Measurements from ENCODE around the gene PHLDB1.

PHLDB1 gene

GRCh38 chr11:118632577-118633318 is 25.3 kb downstream of the PHLDB1 start:
- peaks cover 60% of the 10 kb centered on the region for H3K4me1 ChIP-seq (ENCODE audit: control insufficient read depth, insufficient read depth, low read length, unreplicated experiment)
- H3K36me3 ChIP-seq (ENCODE audit: insufficient read depth, low read length), result peaks cover 51% of the 10 kb centered on the region
- no peak overlapping the region for H3K4me3 ChIP-seq (ENCODE audit: low read depth, low read length)
- H2AFZ ChIP-seq (ENCODE audit: low read length, unreplicated experiment), result no peak overlapping the region
- peak overlapping the region; percentile 78 for H3K27ac ChIP-seq (ENCODE audit: low read depth, low read length)
- H3K27me3 ChIP-seq (ENCODE audit: insufficient read depth, low read length), result no peaks in the 10 kb centered on the region
- H3K79me2 ChIP-seq (ENCODE audit: control insufficient read depth, insufficient read depth, low read length, unreplicated experiment), result peaks cover 17% of the 10 kb centered on the region

GRCh38 chr11:118633319-118633690 is 25.9 kb downstream of the PHLDB1 start:
- Histone ChIP-seq H3K79me2 (ENCODE audit: control insufficient read depth, insufficient read depth, low read length, unreplicated experiment) (peaks cover 14% of the 10 kb centered on the region), H3K4me1 (ENCODE audit: control insufficient read depth, insufficient read depth, low read length, unreplicated experiment) (peaks cover 60% of the 10 kb centered on the region), H3K36me3 (ENCODE audit: insufficient read depth, low read length) (peaks cover 51% of the 10 kb centered on the region)

GRCh38 chr11:118633979-118634378 is 26.6 kb downstream of the PHLDB1 start:
- Histone ChIP-seq H3K27ac (ENCODE audit: low read depth, low read length) (peak overlapping the region; percentile 78), H2AFZ (ENCODE audit: low read length, unreplicated experiment) (no peak overlapping the region), H3K4me3 (ENCODE audit: low read depth, low read length) (no peak overlapping the region; the same call in 1 of the 2 replicates), H3K79me2 (ENCODE audit: control insufficient read depth, insufficient read depth, low read length, unreplicated experiment) (peaks cover 7% of the 10 kb centered on the region), H3K27me3 (ENCODE audit: insufficient read depth, low read length) (no peaks in the 10 kb centered on the region), H3K36me3 (ENCODE audit: insufficient read depth, low read length) (peaks cover 44% of the 10 kb centered on the region), H3K4me1 (ENCODE audit: control insufficient read depth, insufficient read depth, low read length, unreplicated experiment) (peaks cover 56% of the 10 kb centered on the region)

More at GRCh38 chr11:118633319-118633690, 25.9 kb downstream of the PHLDB1 start:
- peak overlapping the region; percentile 78 for H3K27ac ChIP-seq (ENCODE audit: low read depth, low read length)
- H2AFZ ChIP-seq (ENCODE audit: low read length, unreplicated experiment), result no peak overlapping the region
- no peaks in the 10 kb centered on the region for H3K27me3 ChIP-seq (ENCODE audit: insufficient read depth, low read length)
- no peak overlapping the region for H3K4me3 ChIP-seq (ENCODE audit: low read depth, low read length)

GRCh38 chr11:118634431-118635236 is 27.2 kb downstream of the PHLDB1 start:
- Histone ChIP-seq H3K36me3 (ENCODE audit: insufficient read depth, low read length) (peaks cover 41% of the 10 kb centered on the region), H3K27ac (ENCODE audit: low read depth, low read length) (peak overlapping the region; percentile 78), H3K4me3 (ENCODE audit: low read depth, low read length) (no peak overlapping the region; the same call in 1 of the 2 replicates), H3K79me2 (ENCODE audit: control insufficient read depth, insufficient read depth, low read length, unreplicated experiment) (peaks cover 3% of the 10 kb centered on the region), H3K4me1 (ENCODE audit: control insufficient read depth, insufficient read depth, low read length, unreplicated experiment) (peaks cover 55% of the 10 kb centered on the region), H2AFZ (ENCODE audit: low read length, unreplicated experiment) (no peak overlapping the region), H3K27me3 (ENCODE audit: insufficient read depth, low read length) (no peaks in the 10 kb centered on the region)

GRCh38 chr11:118635237-118635591 is 27.8 kb downstream of the PHLDB1 start:
- Histone ChIP-seq H3K27ac (ENCODE audit: low read depth, low read length) (peak overlapping the region; percentile 78), H3K4me3 (ENCODE audit: low read depth, low read length) (no peak overlapping the region), H3K36me3 (ENCODE audit: insufficient read depth, low read length) (peaks cover 36% of the 10 kb centered on the region), H2AFZ (ENCODE audit: low read length, unreplicated experiment) (no peak overlapping the region), H3K4me1 (ENCODE audit: control insufficient read depth, insufficient read depth, low read length, unreplicated experiment) (peaks cover 55% of the 10 kb centered on the region), H3K79me2 (ENCODE audit: control insufficient read depth, insufficient read depth, low read length, unreplicated experiment) (peaks cover 3% of the 10 kb centered on the region), H3K27me3 (ENCODE audit: insufficient read depth, low read length) (no peaks in the 10 kb centered on the region)

- Histone ChIP-seq H3K79me2 (ENCODE audit: control insufficient read depth, insufficient read depth, low read length, unreplicated experiment) (peaks cover 3% of the 10 kb centered on the region), H2AFZ (ENCODE audit: low read length, unreplicated experiment) (no peak overlapping the region), H3K36me3 (ENCODE audit: insufficient read depth, low read length) (peaks cover 36% of the 10 kb centered on the region), H3K27me3 (ENCODE audit: insufficient read depth, low read length) (no peaks in the 10 kb centered on the region), H3K4me3 (ENCODE audit: low read depth, low read length) (no peak overlapping the region), H3K4me1 (ENCODE audit: control insufficient read depth, insufficient read depth, low read length, unreplicated experiment) (peaks cover 51% of the 10 kb centered on the region), H3K27ac (ENCODE audit: low read depth, low read length) (no peak overlapping the region)
Measured at GRCh38 chr11:118635642-118636041, 28.2 kb downstream of the PHLDB1 start.

- H3K27me3 ChIP-seq (ENCODE audit: insufficient read depth, low read length), result no peaks in the 10 kb centered on the region
- H3K79me2 ChIP-seq (ENCODE audit: control insufficient read depth, insufficient read depth, low read length, unreplicated experiment), result peaks cover 5% of the 10 kb centered on the region
- no peak overlapping the region for H2AFZ ChIP-seq (ENCODE audit: low read length, unreplicated experiment)
- H3K4me3 ChIP-seq (ENCODE audit: low read depth, low read length), result no peak overlapping the region
- H3K27ac ChIP-seq (ENCODE audit: low read depth, low read length), result peak overlapping the region; percentile 59
- peaks cover 51% of the 10 kb centered on the region for H3K4me1 ChIP-seq (ENCODE audit: control insufficient read depth, insufficient read depth, low read length, unreplicated experiment)
- peaks cover 33% of the 10 kb centered on the region for H3K36me3 ChIP-seq (ENCODE audit: insufficient read depth, low read length)
Measured at GRCh38 chr11:118636569-118637290, 29.3 kb downstream of the PHLDB1 start.

GRCh38 chr11:118638726-118639125 is 31.3 kb downstream of the PHLDB1 start:
- H2AFZ ChIP-seq (ENCODE audit: low read length, unreplicated experiment), result no peak overlapping the region
- peaks cover 43% of the 10 kb centered on the region for H3K36me3 ChIP-seq (ENCODE audit: insufficient read depth, low read length)
- H3K4me3 ChIP-seq (ENCODE audit: low read depth, low read length), result no peak overlapping the region
- no peak overlapping the region for H3K27ac ChIP-seq (ENCODE audit: low read depth, low read length)
- H3K79me2 ChIP-seq (ENCODE audit: control insufficient read depth, insufficient read depth, low read length, unreplicated experiment), result peaks cover 9% of the 10 kb centered on the region
- H3K4me1 ChIP-seq (ENCODE audit: control insufficient read depth, insufficient read depth, low read length, unreplicated experiment), result peaks cover 31% of the 10 kb centered on the region
- H3K27me3 ChIP-seq (ENCODE audit: insufficient read depth, low read length), result no peaks in the 10 kb centered on the region

- Histone ChIP-seq H3K27me3 (ENCODE audit: insufficient read depth, low read length) (no peaks in the 10 kb centered on the region), H3K36me3 (ENCODE audit: insufficient read depth, low read length) (peaks cover 50% of the 10 kb centered on the region), H3K4me3 (ENCODE audit: low read depth, low read length) (no peak overlapping the region), H3K79me2 (ENCODE audit: control insufficient read depth, insufficient read depth, low read length, unreplicated experiment) (peaks cover 9% of the 10 kb centered on the region), H3K27ac (ENCODE audit: low read depth, low read length) (no peak overlapping the region), H3K4me1 (ENCODE audit: control insufficient read depth, insufficient read depth, low read length, unreplicated experiment) (peaks cover 19% of the 10 kb centered on the region), H2AFZ (ENCODE audit: low read length, unreplicated experiment) (no peak overlapping the region)
Measured at GRCh38 chr11:118639899-118640298, 32.5 kb downstream of the PHLDB1 start.

- Histone ChIP-seq H2AFZ (ENCODE audit: low read length, unreplicated experiment) (no peak overlapping the region), H3K79me2 (ENCODE audit: control insufficient read depth, insufficient read depth, low read length, unreplicated experiment) (peaks cover 6% of the 10 kb centered on the region), H3K4me3 (ENCODE audit: low read depth, low read length) (no peak overlapping the region), H3K36me3 (ENCODE audit: insufficient read depth, low read length) (peaks cover 45% of the 10 kb centered on the region), H3K4me1 (ENCODE audit: control insufficient read depth, insufficient read depth, low read length, unreplicated experiment) (peaks cover 13% of the 10 kb centered on the region), H3K27me3 (ENCODE audit: insufficient read depth, low read length) (no peaks in the 10 kb centered on the region), H3K27ac (ENCODE audit: low read depth, low read length) (no peak overlapping the region)
Measured at GRCh38 chr11:118640332-118641154, 33.1 kb downstream of the PHLDB1 start.
